HG02943 (cell line): Measurements from ENCODE around the gene ITCH.
"Not testable (repeated sequence)": the region's sequence is repeated elsewhere in the genome, so short reads cannot be mapped to it uniquely, and the experiment has no call there.

Experiments used
- ATAC-seq: cut with Tn5 transposase; IDR thresholded peaks from one replicate; pipeline ENCODE4 v1.9.1; 2021; ENCODE audit warnings: mild to moderate bottlenecking, low read depth, moderate library complexity; ENCODE audit not compliant: unreplicated experiment

The ITCH gene

GRCh38 chr20:34497596-34497995 lies 134.5 kb downstream of the ITCH start:
- ATAC-seq = not testable (repeated sequence)

- no peak for ATAC-seq
Measured at GRCh38 chr20:34500823-34501222, 137.8 kb downstream of the ITCH start.

- no peak for ATAC-seq
Measured at GRCh38 chr20:34506480-34506879, 143.4 kb downstream of the ITCH start.

- no peak for ATAC-seq
Measured at GRCh38 chr20:34507702-34508413, 144.8 kb downstream of the ITCH start.

- ATAC-seq = no peak
Measured at GRCh38 chr20:34510575-34510974, 147.5 kb downstream of the ITCH start.

- no peak for ATAC-seq
Measured at GRCh38 chr20:34511891-34512265, 148.8 kb downstream of the ITCH start.

- no peak for ATAC-seq
Measured at GRCh38 chr20:34512266-34512954, 149.3 kb downstream of the ITCH start.

GRCh38 chr20:34512955-34513419 lies 149.9 kb downstream of the ITCH start:
- ATAC-seq = no peak

- ATAC-seq = not testable (repeated sequence)
Measured at GRCh38 chr20:34514034-34514433, 151.0 kb downstream of the ITCH start.

GRCh38 chr20:34514897-34515483 lies 151.9 kb downstream of the ITCH start:
- ATAC-seq = no peak

GRCh38 chr20:34515484-34516246 lies 152.6 kb downstream of the ITCH start:
- ATAC-seq = peak; percentile 50

GRCh38 chr20:34516247-34517113 lies 153.4 kb downstream of the ITCH start, which contains the start of gene DYNLRB1:
DYNLRB1 (plus strand) TSS chr20:34516422; CDS start chr20:34516459, 37 bp downstream.
- ATAC-seq = peak; percentile 64

GRCh38 chr20:34517114-34517505 lies 154.0 kb downstream of the ITCH start:
- ATAC-seq = no peak

- not testable (repeated sequence) for ATAC-seq
Measured at GRCh38 chr20:34518863-34519262, 155.8 kb downstream of the ITCH start.

GRCh38 chr20:34519841-34520240 lies 156.8 kb downstream of the ITCH start:
- not testable (repeated sequence) for ATAC-seq

GRCh38 chr20:34522969-34523871 lies 160.1 kb downstream of the ITCH start:
- ATAC-seq = no peak

- no peak for ATAC-seq
Measured at GRCh38 chr20:34524426-34524825, 161.4 kb downstream of the ITCH start.

GRCh38 chr20:34525342-34525708 lies 162.3 kb downstream of the ITCH start:
- ATAC-seq = no peak
